Cerebellar cortex (tissue), 1 donor: ENCODE measurements around the gene SDK1.

Experiments
- DNase-seq: peaks from one replicate; pipeline ENCODE4 v3.0.0-alpha.2; 2015; ENCODE audit warnings: low spot score

The SDK1 gene

DNA sequence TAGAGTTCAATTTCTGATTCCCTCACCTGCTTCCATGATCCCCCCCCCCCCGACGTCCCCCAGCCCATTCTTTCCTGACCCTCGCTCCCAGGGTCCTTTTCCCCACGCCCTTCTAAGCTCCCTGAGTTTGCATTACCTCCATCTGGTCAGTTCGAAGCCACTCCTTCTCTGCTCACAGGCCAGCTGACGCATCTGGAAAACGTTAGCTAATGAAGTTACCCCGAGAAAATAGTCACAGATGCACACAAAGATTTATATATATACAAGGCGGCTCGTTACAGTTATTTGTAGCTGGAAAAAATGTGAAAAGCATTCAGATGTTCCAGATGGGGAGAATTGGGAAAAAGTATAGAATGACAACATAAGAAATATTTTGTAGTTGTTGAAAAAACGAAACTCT lies 751.1 kb downstream of the SDK1 start:
- no peak for DNase-seq

DNA sequence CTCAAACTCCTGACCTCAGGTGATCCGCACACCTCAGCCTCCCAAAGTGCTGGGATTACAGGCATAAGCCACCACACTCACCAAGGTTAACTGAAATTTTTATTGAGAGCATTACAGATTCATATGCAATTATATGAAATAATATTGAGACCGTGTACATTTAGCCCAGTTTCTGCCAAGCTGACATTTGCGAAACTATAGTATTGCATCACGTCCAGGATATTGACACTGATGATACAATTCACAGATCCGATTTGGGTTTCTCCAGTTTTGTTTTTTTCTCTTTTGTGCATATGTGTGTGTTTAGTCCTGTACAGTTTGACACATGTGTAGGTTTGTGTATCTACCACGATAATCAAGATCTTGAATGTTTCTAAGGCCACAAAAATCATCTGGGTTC lies 753.1 kb downstream of the SDK1 start:
- no peak for DNase-seq

DNA sequence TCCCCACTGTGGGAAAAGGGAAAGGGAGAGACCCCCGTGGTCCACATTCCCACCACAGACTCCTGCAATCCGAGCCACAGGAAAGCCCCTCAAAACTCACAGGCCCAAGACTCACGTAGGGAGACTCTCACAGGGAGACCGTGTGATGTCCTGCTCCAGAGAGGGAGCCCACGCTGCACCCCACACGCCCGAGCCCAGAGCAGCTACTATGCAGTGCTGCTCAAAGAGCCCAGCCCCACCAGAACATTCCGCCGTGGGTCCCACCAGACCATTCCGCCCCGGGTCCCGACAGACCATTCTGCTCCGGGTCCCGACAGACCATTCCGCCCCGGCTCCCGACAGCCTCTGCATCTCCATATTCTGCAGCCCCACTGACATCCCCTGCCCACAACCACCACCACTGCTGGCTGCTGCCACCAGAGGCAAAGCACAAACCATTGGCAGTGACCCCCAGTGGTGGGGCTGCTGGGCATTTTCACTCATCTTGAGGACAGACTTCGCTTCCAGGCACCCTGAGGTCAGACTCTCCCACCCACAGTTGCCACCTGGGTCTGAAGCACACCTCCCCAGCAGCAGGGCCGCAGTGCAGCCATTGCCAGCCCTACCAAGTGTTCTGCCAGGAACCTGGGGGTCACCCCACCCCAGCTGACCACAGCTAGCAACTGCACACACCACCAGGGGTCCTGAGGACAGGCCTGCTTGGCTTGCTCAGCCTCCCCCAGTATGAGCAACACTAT lies 755.7 kb downstream of the SDK1 start:
- no peak for DNase-seq

- no peak for DNase-seq
Measured at GRCh38 chr7:4057289-4057616, 756.2 kb downstream of the SDK1 start.

GRCh38 chr7:4058158-4058557 lies 757.1 kb downstream of the SDK1 start:
- no peak for DNase-seq

DNA sequence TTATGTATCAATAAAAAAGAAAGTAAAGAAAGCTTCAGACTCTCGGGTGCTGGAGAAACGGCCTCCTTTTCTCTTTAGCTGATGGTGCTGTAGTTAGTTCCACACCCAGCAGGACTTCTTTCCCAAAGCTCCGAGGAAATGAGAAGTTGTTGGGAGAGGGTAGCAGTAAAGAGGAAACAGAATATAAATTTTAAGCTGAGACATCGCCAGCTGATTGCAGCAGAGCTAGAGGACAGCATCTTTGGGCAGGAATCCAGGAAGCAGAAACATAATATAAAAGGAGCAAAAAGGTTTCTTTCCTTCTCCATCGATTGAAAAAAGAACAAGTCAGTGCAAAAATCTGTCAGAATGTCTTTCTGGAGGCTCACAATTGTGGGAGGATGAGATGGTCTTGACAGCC lies 764.1 kb downstream of the SDK1 start:
- no peak for DNase-seq

DNA sequence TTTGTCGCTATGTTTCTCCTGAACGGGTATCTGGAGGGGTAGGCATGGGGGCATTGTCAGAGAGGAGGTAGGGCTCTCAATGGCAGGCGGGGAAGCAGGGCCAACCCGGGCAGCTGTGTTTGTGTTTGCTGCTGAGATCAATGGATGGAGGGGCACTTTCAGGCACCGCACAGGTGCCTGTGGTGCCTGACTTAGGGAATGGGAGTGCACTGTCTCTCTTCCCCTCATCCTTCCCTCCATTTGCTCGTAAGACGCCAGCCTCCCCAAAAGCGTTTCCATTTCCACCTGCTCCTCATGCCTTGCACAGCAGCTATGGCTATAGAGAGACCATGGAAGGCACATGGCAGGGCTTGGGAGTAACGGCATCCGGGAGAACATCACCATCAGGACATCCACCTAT lies 765.2 kb downstream of the SDK1 start:
- DNase-seq = no peak

DNA sequence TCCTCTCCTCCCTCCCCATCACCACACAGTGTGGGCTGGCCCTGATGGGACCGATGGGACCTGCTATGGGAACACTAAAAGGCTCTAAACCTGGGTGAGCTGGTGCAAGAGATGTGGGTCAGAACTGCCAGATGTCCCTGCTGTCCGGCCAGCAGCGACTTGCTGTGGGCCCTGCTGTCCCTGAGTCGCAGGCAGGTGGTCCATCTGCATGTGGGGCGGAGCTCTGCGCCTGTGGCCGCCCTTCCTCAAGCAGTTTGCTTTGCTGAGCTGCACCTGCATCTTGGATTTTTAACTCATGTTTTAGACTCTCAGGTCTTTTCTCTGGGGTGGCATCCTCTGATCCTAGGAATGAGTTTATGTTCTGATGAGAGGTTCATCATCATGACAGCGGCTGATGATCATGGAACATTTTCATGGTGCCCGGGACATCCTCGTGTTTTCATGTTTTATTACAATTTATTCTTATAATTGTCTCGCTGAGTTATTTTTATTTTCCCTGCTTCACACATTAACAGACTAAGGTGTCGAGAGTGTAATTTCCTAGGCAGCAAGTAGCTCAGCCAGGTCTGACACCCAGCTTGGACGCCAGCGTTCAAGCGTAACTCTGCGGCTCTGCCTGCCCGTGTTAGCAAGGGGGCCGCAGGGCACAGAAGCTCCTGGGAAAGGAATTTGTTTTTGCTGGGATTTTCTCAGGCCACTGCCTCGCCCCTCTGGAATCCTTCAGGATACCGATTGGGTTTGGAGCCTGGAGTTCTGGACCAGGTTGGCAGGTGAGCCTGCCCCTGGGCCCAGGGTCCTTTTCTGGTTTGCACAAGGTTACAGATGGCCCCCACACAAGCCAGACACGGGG lies 765.8 kb downstream of the SDK1 start:
- DNase-seq = no peak

DNA sequence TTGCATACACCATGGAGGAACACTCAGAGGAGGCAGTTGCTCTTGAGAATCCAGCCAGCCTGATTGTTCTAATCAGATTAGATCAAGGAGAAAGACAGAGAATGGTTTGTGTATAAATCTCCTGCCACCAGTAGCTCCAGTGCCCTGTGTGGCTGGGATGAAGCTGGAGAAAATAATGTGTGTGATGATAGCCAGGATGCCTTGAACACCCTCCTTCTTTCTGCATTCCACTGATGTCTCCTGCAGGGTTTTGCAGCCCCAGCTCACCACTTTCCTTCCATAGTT lies 766.4 kb downstream of the SDK1 start:
- no peak for DNase-seq

GRCh38 chr7:4067874-4068273 lies 766.8 kb downstream of the SDK1 start:
- DNase-seq = no peak

- no peak for DNase-seq
Measured at GRCh38 chr7:4068286-4068685, 767.2 kb downstream of the SDK1 start.

GRCh38 chr7:4069268-4070095 lies 768.4 kb downstream of the SDK1 start:
- DNase-seq = no peak

- DNase-seq = no peak
Measured at GRCh38 chr7:4070214-4070613, 769.2 kb downstream of the SDK1 start.

GRCh38 chr7:4071370-4072058 lies 770.5 kb downstream of the SDK1 start:
- no peak for DNase-seq

GRCh38 chr7:4072161-4072925 lies 771.3 kb downstream of the SDK1 start:
- no peak for DNase-seq

DNA sequence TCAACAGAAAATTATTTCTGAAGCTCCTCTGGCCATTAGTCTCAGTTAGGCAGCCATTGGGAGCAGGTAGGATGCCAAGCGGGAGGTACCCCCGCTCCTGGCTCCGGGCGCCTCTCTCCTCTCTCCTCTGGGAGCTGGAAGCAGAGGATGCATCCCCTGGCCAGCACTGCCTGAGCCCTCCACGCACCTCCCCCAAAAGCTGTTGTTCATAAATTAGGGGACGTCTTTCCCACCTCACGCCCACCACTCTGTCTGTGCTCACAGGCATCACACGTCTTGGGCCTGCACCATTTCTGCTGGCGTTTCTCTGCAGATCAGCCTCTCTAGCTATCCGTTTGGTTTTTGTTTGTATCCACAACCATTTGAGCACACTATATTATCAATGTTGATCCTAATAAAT lies 772.0 kb downstream of the SDK1 start:
- no peak for DNase-seq

DNA sequence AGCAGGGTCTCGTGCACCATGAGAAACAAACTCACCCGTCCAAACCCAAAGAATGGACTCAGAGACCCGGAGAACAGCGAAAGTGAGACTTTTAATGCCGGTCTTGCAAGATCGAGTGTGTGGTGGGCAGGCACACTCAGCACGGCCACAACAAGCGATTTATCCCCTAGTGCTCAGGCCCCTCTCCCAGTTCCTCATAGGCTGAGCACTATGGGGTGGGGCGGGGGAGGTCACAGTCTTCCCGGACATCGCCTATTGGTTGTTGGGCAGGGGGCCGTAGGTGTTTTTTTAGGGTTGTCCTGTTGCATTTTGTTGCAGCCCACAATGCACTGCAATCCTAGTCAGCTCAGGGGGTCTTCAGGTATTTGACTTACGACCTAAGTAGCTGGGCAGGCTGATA lies 772.7 kb downstream of the SDK1 start:
- no peak for DNase-seq

DNA sequence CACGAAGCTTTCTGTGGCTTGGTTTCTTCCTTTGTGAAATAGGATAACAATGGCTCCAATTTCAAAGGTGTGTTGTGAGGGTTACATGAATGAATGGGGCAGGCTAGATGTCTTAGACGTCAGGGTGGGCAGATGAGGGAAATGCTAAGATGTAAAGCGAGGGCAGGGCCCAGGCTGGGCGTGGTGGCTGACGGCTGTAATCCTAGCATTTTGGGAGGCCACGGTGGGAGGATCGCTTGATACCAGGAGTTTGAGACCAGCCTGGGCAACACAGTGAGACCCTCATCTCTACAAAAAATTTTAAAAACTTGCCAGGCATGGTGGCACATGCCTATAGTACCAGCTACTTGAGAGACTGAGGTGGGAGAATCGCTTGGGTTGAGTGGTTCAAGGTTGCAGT lies 773.4 kb downstream of the SDK1 start:
- no peak for DNase-seq

- no peak for DNase-seq
Measured at GRCh38 chr7:4074994-4075393, 773.9 kb downstream of the SDK1 start.

- DNase-seq = no peak
Measured at GRCh38 chr7:4076701-4077294, 775.7 kb downstream of the SDK1 start.

DNA sequence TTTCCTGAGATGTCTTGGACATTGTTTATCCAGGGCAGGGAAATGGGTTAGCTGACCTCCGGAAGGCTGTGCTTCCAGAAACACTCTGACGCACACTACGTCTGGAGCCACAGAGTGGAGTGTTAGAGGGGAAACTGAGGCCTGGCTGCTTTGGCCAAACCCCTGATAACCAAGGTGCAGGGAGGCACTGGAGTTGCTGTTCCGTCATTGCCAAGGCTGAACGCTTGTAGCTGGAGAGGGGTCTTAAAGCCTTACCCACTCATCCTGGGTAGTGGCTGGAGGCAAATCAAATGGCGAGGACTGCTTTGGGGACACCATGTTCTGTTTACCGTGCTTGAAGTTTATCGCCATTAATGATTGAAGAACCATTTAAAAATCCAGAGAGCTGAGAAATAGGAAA lies 776.9 kb downstream of the SDK1 start:
- no peak for DNase-seq
